Measurements from ENCODE around the gene MMP20.

DNA sequence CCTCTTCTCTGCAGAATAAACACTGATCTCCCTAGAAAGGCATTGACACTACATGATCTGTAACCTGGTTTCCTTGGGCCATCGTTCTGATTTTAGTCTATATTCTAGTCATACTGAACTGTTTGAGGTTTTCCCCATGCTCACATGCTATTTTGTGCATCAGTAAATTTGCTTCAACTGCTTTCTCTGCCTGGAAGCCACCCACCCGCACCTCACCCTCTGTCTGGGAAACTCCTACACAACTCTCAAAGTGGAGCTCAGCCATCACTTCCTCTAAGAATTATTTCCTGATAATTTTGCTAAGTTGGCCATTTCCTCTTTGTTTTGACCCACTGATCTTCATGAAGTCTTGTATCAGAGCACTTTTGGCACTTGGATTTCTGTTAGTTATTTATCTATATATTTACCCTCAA is 36.1 kb downstream of the MMP20 start:
- TF ChIP-seq, protein P1, sequence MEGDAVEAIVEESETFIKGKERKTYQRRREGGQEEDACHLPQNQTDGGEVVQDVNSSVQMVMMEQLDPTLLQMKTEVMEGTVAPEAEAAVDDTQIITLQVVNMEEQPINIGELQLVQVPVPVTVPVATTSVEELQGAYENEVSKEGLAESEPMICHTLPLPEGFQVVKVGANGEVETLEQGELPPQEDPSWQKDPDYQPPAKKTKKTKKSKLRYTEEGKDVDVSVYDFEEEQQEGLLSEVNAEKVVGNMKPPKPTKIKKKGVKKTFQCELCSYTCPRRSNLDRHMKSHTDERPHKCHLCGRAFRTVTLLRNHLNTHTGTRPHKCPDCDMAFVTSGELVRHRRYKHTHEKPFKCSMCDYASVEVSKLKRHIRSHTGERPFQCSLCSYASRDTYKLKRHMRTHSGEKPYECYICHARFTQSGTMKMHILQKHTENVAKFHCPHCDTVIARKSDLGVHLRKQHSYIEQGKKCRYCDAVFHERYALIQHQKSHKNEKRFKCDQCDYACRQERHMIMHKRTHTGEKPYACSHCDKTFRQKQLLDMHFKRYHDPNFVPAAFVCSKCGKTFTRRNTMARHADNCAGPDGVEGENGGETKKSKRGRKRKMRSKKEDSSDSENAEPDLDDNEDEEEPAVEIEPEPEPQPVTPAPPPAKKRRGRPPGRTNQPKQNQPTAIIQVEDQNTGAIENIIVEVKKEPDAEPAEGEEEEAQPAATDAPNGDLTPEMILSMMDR (IDR thresholded peaks at IDR 0.05), result no peak
- TF ChIP-seq POLR2A (IDR thresholded peaks at IDR 0.05) (no peak), EP300 (IDR thresholded peaks at IDR 0.05) (no peak)
